Suprapubic skin (tissue), 4 donors: ENCODE data around the gene ISYNA1.

Source experiments
- CTCF ChIP-seq, 2 donors: fragments of 200-600 bp in 1 of 2; fragments of 450-650 bp in 1 of 2; sonication (generic) in 1 of 2; IDR thresholded peaks; one replicate each; pipeline ENCODE4 v1.5.1; 2016 to 2019; ENCODE audit warnings: antibody characterized with exemption in 2 of 2, mild to moderate bottlenecking in 1 of 2, moderate library complexity in 1 of 2
- POLR2A ChIP-seq, 2 donors: fragments of 450-650 bp; IDR thresholded peaks; one replicate each; pipeline ENCODE4 v1.6.1; 2017; ENCODE audit warnings: antibody characterized with exemption in 2 of 2, mild to moderate bottlenecking in 2 of 2, moderate library complexity in 2 of 2
- POLR2AphosphoS5 ChIP-seq, 3 donors: sonication (generic); formaldehyde crosslinking; IDR thresholded peaks; one replicate each; pipeline ENCODE4 v1.6.1; 2017; ENCODE audit warnings: antibody characterized with exemption in 3 of 3

- no peak for TF ChIP-seq CTCF (IDR thresholded peaks at IDR 0.05)
- no peak for TF ChIP-seq POLR2AphosphoS5 (IDR thresholded peaks at IDR 0.05)
- TF ChIP-seq POLR2A (IDR thresholded peaks at IDR 0.05) = no peak
Measured at GRCh38 chr19:18433015-18433691, 4.8 kb downstream of the ISYNA1 start.
